ENCODE measurements around the gene AGTRAP. TPM values are rescaled to one million over a fixed set of nuclear protein-coding genes. Genes with fewer than 3 reads are reported as not detected.
A peak's percentile ranks its signal among the peaks of the same experiment; 100 is the strongest.

AGTRAP gene
- total RNA-seq, 2 experiments from 2014 or later: 8.9 to 9.4 TPM

DNA sequence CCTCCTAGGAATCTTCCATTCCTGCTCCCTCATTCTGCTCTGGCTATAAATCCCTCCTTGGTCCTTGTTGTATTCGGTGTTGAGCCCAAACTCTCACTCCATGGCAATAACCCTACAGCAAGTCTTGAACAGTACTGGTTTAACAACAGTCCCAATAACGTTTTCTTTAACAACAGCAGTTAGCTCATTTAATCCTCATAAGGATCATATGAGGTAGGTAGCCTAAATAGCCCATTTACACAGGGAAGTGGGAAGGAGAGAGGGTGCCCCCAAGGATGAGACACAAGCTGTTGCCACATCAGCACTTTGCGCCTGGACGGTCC is 444 bp upstream of the AGTRAP start:
- ChIA-PET POLR2A (interaction anchor here (1.2 to 5.6 kb wide), 6 partner anchors 13 to 173 kb away, joined by 4 to 57 read pairs (median 5); partner anchors contain the start of gene FBXO6), CTCF (interaction anchor here (1.4 to 5.3 kb wide), 5 partner anchors 16 to 85 kb away, joined by 3 to 23 read pairs (median 5); no protein-coding TSS in a partner anchor)
- ATAC-seq (no peak), DNase-seq (no peak)
- Mint-ChIP-seq H3K36me3 (ENCODE audit: low read depth) (no peaks in the 10 kb centered on the region), H3K27ac (no peak overlapping the region), H3K27me3 (no peaks in the 10 kb centered on the region), H3K4me1 (ENCODE audit: low read depth) (peaks cover 49% of the 10 kb centered on the region), H3K9me3 (no peaks in the 10 kb centered on the region), H3K4me3 (peak overlapping the region; percentile 95)
- TF ChIP-seq, protein P1, sequence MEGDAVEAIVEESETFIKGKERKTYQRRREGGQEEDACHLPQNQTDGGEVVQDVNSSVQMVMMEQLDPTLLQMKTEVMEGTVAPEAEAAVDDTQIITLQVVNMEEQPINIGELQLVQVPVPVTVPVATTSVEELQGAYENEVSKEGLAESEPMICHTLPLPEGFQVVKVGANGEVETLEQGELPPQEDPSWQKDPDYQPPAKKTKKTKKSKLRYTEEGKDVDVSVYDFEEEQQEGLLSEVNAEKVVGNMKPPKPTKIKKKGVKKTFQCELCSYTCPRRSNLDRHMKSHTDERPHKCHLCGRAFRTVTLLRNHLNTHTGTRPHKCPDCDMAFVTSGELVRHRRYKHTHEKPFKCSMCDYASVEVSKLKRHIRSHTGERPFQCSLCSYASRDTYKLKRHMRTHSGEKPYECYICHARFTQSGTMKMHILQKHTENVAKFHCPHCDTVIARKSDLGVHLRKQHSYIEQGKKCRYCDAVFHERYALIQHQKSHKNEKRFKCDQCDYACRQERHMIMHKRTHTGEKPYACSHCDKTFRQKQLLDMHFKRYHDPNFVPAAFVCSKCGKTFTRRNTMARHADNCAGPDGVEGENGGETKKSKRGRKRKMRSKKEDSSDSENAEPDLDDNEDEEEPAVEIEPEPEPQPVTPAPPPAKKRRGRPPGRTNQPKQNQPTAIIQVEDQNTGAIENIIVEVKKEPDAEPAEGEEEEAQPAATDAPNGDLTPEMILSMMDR (IDR thresholded peaks at IDR 0.05): no peak
- intact Hi-C loops (cut with micrococcal nuclease): no loop called here

DNA sequence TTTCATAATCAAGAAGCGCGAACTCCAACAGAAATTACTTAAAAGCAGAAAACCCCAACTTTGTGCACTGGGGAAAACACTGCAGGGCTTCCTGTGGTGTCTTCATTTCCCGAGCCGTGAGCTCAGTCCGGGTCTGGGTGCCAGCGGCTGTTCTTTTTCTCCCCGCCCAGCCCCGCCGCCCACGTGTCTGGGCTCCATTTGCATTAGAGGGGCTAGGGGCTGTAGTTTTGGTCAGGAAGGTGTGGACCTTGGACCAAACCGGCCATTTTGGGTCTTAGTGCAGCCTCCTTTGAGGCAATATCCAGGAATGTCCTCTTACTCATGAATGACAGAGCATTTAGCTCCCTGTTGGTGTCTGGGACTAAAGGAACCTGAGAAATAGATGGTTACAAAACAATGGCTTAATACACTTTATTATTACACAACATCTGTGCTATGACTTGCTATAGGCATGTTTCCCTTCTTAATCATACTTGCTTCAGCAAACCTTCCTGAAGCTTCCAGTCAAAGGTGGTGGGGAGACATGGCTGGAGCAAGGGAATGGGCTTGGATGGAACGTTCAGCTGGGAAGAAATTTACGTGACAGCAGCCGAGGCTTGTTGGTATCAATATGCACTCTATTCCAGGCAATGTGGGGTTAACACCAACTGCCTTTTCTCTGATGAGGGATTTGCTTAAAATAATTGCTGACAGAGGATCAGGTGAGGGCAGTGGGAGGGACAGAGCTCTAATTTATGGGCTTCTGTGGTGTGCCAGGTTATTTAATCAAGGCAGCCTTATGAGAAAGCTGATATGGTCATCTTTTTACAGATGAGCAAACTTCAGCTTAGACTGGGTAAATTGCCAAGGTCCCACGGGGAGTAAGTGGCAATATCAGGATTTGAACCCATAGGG is 1.1 kb downstream of the AGTRAP start:
- no peaks in the 10 kb centered on the region for H3K9me3 Mint-ChIP-seq
- intact Hi-C loops (cut with micrococcal nuclease): no loop called here

DNA sequence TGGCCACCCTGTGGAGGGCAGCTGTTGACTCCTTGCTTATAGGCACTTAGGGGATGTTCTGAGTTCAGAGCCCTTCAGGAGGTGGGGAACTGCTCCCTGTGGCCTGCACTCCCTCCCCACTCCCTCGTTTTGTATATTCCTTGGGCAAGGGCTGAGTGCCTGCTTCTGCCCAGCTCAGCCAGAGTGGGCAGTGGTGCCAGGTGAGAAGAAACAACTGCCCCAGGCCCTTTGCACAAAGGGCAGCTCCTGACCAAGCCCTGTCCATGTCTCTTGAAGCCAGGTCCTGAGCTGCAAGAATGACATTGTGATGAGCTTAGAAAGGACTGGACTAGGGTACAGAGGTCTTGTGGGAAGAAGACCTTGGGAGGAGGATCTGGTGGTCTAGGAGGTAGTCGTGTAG is 2.2 kb downstream of the AGTRAP start:
- peaks cover 48% of the 10 kb centered on the region for H3K4me1 Mint-ChIP-seq (ENCODE audit: low read depth)
- DNase-seq (no peak), ATAC-seq (no peak)
- intact Hi-C loops (cut with micrococcal nuclease): no loop called here
- TF ChIP-seq, protein P1 (IDR thresholded peaks at IDR 0.05): no peak
- H3K27ac Mint-ChIP-seq: no peak overlapping the region
- H3K36me3 Mint-ChIP-seq (ENCODE audit: low read depth): no peaks in the 10 kb centered on the region
- no peak overlapping the region for H3K4me3 Mint-ChIP-seq
- ChIA-PET POLR2A (interaction anchor here (0.7 to 5.6 kb wide), 3 partner anchors 74 to 171 kb away, joined by 4 to 57 read pairs (median 12); partner anchors contain the start of gene FBXO6), CTCF (interaction anchor here (1.5 to 5.3 kb wide), 4 partner anchors 16 to 87 kb away, joined by 4 to 23 read pairs (median 8); no protein-coding TSS in a partner anchor)
- no peaks in the 10 kb centered on the region for H3K9me3 Mint-ChIP-seq
- H3K27me3 Mint-ChIP-seq: no peaks in the 10 kb centered on the region

More for the DNA sequence above, 1.1 kb downstream of the AGTRAP start:
- DNase-seq: peak; percentile 71
- ATAC-seq: peak; percentile 48
- Mint-ChIP-seq H3K27me3 (no peaks in the 10 kb centered on the region), H3K4me1 (ENCODE audit: low read depth) (peaks cover 50% of the 10 kb centered on the region), H3K27ac (peak overlapping the region; percentile 49), H3K36me3 (ENCODE audit: low read depth) (no peaks in the 10 kb centered on the region), H3K4me3 (peak overlapping the region; percentile 95)
- CTCF ChIA-PET: interaction anchor here (0.8 to 5.3 kb wide), 7 partner anchors 12 to 91 kb away, joined by 3 to 23 read pairs (median 4); no protein-coding TSS in a partner anchor
- TF ChIP-seq, protein P1 (IDR thresholded peaks at IDR 0.05): no peak
- POLR2A ChIA-PET: interaction anchor here (0.7 to 5.6 kb wide), 9 partner anchors 11 to 172 kb away, joined by 3 to 57 read pairs (median 4); partner anchors contain the start of genes CLCN6 and FBXO6

DNA sequence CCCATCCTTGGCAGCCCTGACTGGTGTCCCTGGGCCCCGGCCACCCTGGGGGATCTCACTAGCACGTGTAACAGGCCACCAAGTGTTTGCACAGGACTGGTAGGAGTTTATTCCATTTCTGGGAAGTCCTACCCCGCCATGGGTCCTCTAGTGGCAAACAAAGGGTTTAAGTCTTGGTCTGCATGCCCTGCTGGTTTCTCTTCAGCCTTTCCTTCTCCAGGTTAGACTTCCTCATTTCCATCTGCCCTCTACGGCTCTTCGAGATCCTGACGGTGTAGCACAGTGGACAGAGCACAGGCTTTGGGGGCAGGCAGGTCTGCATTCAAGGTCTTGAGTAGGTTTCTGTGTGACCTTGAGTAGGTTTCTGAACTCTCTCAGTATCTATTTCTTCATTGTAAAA is 2.8 kb downstream of the AGTRAP start:
- intact Hi-C loops (cut with micrococcal nuclease): no loop called here
- ATAC-seq (no peak), DNase-seq (no peak)
- ChIA-PET CTCF (interaction anchor here (5.3 kb wide), 1 partner anchor 88 kb away, joined by 23 read pairs; no protein-coding TSS in a partner anchor), POLR2A (interaction anchor here (0.6 to 5.6 kb wide), 2 partner anchors 170 to 693 kb away, joined by 3 to 57 read pairs; no protein-coding TSS in a partner anchor)
- Mint-ChIP-seq H3K4me3 (no peak overlapping the region), H3K36me3 (ENCODE audit: low read depth) (no peaks in the 10 kb centered on the region), H3K27ac (no peak overlapping the region), H3K4me1 (ENCODE audit: low read depth) (peaks cover 44% of the 10 kb centered on the region), H3K9me3 (no peaks in the 10 kb centered on the region), H3K27me3 (no peaks in the 10 kb centered on the region)
- TF ChIP-seq, protein P1 (IDR thresholded peaks at IDR 0.05): no peak

Measured in activated CD8-positive, alpha-beta T cell treated with anti-CD3 and anti-CD28 coated beads for 36 hours (primary cell).